GM18907 (cell line): ENCODE data around the gene PACSIN3.
"Not testable (repeated sequence)": the region's sequence is repeated elsewhere in the genome, so short reads cannot be mapped to it uniquely, and the experiment has no call there.

Source experiments
- ATAC-seq: cut with Tn5 transposase; IDR thresholded peaks from one replicate; pipeline ENCODE4 v1.9.1; 2021; ENCODE audit warnings: mild to moderate bottlenecking, moderate library complexity; ENCODE audit not compliant: unreplicated experiment

Gene PACSIN3

GRCh38 chr11:47198161-47198560, 11.9 kb upstream of the PACSIN3 start:
- ATAC-seq, result not testable (repeated sequence)

- no peak for ATAC-seq
Observed at GRCh38 chr11:47192111-47192510, 5.9 kb upstream of the PACSIN3 start.

GRCh38 chr11:47191137-47191536, 4.9 kb upstream of the PACSIN3 start:
- ATAC-seq, result not testable (repeated sequence)

- no peak for ATAC-seq
Observed at GRCh38 chr11:47189100-47189834, 3.0 kb upstream of the PACSIN3 start.

GRCh38 chr11:47188259-47188658, 2.0 kb upstream of the PACSIN3 start:
- no peak for ATAC-seq

GRCh38 chr11:47187723-47188122, 1.5 kb upstream of the PACSIN3 start:
- no peak for ATAC-seq

- ATAC-seq, result no peak
Observed at GRCh38 chr11:47186700-47187695, 764 bp upstream of the PACSIN3 start.

GRCh38 chr11:47185305-47186075, 744 bp downstream of the PACSIN3 start:
- no peak for ATAC-seq

GRCh38 chr11:47184711-47185304, 1.4 kb downstream of the PACSIN3 start:
- ATAC-seq, result no peak

- no peak for ATAC-seq
Observed at GRCh38 chr11:47183969-47184368, 2.3 kb downstream of the PACSIN3 start.

GRCh38 chr11:47183031-47183856, 3.0 kb downstream of the PACSIN3 start:
- ATAC-seq, result no peak

GRCh38 chr11:47182380-47182779, 3.9 kb downstream of the PACSIN3 start:
- no peak for ATAC-seq

GRCh38 chr11:47181271-47181670, 5.0 kb downstream of the PACSIN3 start:
- no peak for ATAC-seq

- ATAC-seq, result no peak
Observed at GRCh38 chr11:47180006-47180787, 6.0 kb downstream of the PACSIN3 start.

GRCh38 chr11:47179655-47179991, 6.6 kb downstream of the PACSIN3 start:
- ATAC-seq, result no peak

GRCh38 chr11:47178737-47179654, 7.2 kb downstream of the PACSIN3 start:
- ATAC-seq, result no peak

GRCh38 chr11:47178316-47178715, 7.9 kb downstream of the PACSIN3 start:
- no peak for ATAC-seq

- ATAC-seq, result no peak
Observed at GRCh38 chr11:47177846-47178245, 8.4 kb downstream of the PACSIN3 start.
